ENCODE data around the gene MAP4K4.

Gene MAP4K4

GRCh38 chr2:101794141-101794540, 96.6 kb downstream of the MAP4K4 start:
- no peak for DNase-seq

- DNase-seq: no peak
Measured at GRCh38 chr2:101795033-101795432, 97.5 kb downstream of the MAP4K4 start.

DNA sequence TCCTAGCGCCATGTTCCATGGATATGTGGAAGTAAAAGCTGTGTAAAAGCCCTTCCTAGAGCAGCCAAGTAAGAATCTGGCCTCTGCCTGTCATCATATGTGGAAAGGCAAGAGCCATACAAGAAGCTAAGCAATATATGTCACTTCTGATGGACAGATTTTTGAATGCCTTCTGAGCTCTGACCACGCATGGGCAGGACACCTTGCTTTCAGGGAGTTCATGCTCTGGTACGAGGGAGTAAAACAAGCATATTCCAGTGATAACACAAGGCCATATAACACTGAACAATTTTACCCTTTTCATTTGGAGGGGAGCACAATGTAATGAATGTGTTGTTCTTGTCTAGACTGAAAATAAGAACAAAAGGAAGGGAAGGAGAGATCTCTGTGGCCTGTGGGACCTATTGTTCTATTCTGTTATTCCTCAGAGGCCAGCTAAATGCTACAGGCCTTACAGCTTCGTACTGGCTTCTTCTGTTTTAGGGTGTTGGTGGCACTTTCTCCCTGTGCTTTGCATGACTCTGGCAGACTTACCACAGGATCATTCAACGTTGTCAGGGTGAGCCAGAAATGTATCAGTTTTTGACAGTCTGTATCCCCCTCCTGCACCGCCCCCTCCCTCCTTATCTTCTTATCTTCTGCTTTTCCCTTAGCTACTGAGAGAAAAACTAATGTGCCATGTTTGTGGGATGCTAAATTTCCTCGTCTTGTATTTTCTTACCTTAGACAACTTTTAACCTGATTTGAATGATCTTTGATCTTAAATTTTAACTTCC, 99.5 kb downstream of the MAP4K4 start:
- no peak for DNase-seq

DNA sequence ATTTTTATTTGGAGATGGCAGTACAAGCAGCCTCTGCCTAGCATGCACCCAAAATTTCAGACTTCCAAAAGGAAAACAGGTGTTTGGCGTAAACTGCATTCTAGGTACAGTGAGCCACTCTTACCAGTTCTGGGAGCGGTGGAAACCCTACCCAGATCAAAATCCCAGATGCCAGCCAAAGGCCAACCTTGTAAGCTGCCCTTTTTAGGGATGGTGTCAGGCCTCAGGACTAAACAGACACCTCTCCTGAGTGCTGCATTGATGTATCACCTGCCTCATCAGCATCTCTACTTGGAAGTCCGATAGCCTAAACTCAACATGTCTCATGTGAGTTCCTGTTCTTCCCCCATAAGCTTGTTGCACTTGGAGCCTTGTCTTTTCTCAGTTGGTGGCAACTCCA, 104.0 kb downstream of the MAP4K4 start:
- no peak for DNase-seq

- DNase-seq: no peak
Measured at GRCh38 chr2:101802329-101802728, 104.8 kb downstream of the MAP4K4 start.

DNA sequence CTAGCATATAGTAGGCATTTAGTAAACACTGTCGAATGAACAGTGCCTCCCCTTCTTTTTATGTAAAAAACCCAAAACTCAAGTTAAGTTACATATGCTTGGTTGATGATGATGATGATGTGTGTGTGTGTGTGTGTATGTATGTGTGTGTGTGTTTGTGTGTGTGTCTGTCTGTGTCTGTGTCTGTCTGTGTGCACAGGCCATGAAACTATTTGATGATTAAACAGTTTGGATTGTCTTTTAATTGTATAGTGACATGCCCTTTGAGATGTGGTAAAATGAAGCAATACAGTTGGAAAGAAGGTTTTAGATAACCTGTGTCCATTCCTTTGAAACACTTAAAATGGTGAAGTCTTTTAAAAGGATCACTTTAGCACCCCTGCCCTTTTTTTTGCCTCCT, 105.6 kb downstream of the MAP4K4 start:
- DNase-seq: no peak

GRCh38 chr2:101803945-101804696, 106.6 kb downstream of the MAP4K4 start:
- no peak for DNase-seq

GRCh38 chr2:101805152-101806088, 107.9 kb downstream of the MAP4K4 start:
- no peak for DNase-seq

DNA sequence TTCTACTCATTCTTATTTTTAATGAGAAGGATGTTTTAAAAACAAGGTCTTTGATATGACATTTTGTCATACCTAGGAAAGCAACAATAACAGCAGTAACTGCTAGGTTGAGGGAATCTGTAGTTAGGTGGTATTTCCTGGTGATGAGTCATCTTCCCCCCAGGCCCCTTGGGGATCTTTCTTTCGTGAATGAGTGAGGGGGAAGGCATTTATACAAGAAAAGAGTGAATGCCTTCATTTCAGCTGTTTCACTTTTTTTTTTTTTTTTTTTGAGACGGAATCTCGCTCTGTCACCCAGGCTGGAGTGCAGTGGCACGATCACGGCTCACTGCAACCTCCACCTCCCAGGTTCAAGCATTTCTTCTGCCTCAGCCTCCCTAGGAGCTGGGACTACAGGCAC, 108.6 kb downstream of the MAP4K4 start:
- DNase-seq: no peak

DNA sequence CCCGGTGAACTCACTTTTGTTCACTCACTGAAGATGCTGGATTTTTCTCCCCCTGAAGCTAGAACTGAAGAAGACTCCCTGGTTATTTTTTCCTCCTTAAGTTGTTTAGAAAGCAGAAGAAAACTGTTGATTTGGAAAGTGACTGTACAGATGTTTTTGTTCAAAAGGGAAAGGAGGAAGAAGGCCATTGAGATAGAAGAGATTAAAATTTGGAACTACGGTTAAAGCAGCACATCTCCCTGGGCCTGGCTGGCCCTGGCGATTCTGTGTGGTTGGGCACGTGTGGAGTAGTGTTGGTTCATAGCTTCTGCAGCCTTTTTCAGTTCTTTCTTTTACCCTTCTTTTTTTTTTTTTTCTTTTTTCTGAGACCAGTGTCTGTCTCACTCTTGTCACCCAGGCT, 109.2 kb downstream of the MAP4K4 start:
- DNase-seq: no peak

GRCh38 chr2:101807242-101807641, 109.7 kb downstream of the MAP4K4 start:
- no peak for DNase-seq

DNA sequence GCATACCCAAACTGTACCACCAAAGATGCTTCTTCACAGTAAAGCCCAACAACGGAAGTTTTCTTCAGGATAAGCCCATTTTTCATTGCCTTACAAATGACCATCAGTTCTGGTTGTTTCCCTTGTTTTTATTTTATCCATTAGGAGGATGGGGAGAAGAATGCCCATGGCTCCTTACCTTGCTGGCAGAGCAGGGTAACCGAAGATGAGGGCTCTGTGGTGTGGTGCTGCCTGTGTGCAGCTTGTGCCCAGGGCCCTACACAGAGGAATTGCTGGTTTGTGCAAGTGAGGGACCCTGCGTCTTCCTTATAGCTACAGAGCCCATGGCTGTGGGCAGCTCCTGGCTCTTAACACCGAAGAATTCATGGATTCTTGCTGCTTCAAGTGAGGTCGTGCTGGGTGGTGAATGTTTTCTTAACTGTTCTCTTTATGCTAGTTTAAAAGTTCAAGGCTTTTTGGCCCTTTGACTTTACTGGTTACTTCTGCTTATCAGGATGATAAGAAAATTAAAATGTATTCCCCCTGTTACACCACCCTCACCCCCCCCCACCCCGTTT, 110.6 kb downstream of the MAP4K4 start:
- no peak for DNase-seq

- DNase-seq: no peak
Measured at GRCh38 chr2:101809698-101810097, 112.2 kb downstream of the MAP4K4 start.

- DNase-seq: no peak
Measured at GRCh38 chr2:101811226-101812015, 113.9 kb downstream of the MAP4K4 start.

- no peak for DNase-seq
Measured at GRCh38 chr2:101812226-101812625, 114.7 kb downstream of the MAP4K4 start.

DNA sequence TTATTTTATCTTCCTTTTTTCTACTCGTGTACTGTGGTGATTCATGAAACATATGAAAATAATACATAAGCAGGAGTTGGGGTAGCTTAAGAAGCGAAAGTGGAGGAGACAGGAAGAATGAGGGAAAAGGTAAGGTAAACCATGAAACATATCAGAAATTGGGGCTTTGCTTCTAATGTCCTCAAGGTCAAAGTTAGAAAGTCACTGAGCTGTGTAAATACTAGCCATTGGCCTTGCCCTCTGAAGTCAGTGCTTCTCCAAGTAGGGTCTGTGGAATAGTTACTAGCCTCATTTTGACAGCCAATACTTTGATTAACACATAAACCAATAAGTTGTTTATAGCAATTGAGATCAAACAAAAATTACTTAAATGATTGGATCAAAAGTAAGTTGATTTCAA, 117.2 kb downstream of the MAP4K4 start:
- no peak for DNase-seq

DNA sequence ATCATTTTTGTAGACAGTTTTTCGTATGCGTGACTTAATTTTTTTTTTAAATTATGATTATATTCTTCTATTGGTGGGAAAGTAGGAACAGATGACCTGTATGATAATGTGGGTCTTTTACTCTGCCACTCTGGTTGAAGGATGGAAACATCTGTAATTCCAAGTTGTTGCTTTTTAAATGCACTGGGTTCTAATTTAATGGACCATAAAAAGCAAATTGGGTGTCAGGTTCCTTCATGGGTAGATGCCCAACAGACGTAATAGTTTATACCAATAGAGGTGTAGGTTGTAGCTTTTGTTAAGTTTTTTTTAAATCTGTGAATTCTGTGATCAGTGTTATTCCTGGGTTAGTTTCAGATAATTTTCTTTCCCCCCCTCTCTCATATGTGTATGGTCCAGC, 117.6 kb downstream of the MAP4K4 start:
- DNase-seq: no peak

GRCh38 chr2:101815739-101816391, 118.4 kb downstream of the MAP4K4 start:
- DNase-seq: no peak

- no peak for DNase-seq
Measured at GRCh38 chr2:101816598-101816997, 119.1 kb downstream of the MAP4K4 start.

GRCh38 chr2:101817481-101817880, 120.0 kb downstream of the MAP4K4 start:
- no peak for DNase-seq

Measured in CD4-positive, alpha-beta T cell treated with Interleukin-21 for 1 hour (primary cell).